ENCODE results near the gene DMRTB1.
"Not testable (repeated sequence)": the region's sequence is repeated elsewhere in the genome, so short reads cannot be mapped to it uniquely, and the experiment has no call there.

The DMRTB1 gene

DNA sequence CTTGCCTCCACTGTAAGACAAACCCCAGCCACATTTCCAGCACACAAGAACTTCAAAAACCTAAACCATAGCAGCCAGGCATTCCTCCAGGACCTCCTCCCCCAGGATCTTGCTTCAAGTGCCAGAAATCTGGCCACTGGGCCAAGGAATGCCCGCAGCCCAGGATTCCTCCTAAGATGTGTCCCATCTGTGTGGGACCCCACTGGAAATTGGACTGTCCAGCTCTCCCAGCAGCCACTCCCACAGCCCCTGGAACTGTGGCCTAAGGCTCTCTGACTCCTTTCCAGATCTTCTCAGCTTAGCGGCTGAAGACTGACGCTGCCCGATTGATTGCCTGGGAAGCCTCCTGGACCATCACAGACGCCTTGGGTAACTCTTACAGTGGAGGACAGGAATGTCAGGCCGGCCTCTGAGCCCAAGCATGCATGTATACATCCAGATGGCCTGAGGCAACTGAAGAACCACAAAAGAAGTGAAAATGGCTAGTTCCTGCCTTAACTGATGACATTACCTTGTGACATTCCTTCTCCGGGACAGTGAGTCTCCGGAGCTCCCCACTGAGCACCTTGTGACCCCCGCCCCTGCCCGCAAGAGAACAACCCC, 24.7 kb upstream of the DMRTB1 start:
- not testable (repeated sequence) for DNase-seq (ENCODE audit: low read depth in 3 of 3, low spot score in 1 of 3)

- DNase-seq (ENCODE audit: low read depth in 3 of 3, low spot score in 1 of 3), result no peak
These were observed 24.0 kb upstream of the DMRTB1 start for GRCh38 chr1:53435151-53435550.

- no peak for DNase-seq (ENCODE audit: low read depth in 3 of 3, low spot score in 1 of 3)
These were observed 20.5 kb upstream of the DMRTB1 start for GRCh38 chr1:53438427-53439336.

DNA sequence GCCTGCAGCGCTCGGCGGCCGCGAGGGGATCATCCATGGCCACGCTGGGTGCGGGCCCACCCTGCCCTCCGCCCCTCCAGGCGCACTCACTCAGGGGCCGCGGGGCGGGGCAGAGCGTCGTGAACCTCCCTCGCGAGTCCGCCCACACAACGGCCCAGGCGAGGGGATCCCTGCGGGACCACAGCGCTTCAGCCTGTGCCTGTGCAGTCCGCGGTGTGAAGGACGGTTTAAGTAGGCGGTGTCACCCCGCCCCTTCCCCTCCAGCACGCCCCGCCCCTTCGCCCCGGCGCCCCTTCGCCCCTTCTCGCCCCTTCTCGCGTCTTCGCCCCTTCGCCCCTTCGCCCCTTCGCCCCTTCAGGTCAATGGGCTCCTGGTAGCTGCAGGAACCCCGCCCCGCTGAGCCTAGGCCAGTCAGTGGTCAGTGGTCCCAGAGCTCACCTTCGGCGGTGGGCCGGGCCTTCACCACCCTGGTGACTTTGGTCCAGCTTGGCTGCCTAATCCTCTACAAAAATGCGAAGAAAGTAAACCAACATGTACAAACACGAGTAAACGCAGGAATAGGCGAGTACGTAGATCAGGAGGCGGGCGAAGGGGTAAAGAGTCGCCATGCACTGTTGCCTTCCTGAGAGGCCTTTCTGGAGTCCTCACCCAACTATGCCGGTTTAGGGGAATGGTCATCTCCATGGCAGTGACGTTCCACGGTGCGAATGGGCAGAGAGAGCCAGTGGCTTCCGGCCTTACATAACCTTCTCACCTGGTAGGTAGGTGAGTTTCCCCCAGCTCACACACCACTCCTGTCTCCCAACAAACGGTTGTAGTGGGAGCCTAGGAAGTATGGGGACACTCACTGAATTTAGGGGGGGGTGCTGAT, 19.6 kb upstream of the DMRTB1 start:
- DNase-seq (ENCODE audit: low read depth in 3 of 3, low spot score in 1 of 3), result no peak

DNA sequence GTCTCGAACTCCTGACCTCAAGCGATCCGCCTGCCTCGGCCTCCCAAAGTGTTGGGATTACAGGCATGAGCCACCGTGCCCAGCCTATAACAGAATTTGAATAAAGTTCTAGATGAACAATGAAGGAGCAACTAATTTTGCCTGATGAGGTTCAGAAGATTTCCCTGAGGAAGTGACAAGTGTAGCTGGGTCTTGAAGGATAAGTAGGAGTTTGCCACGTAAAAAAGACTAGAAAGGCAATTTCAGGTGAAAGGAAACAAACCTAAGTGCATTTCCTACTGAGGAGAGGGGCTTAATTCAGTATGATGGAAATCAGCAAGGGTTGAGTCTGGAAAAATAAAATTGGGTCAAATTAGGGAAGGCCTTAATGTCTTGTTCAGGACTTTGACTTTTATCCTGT, 18.6 kb upstream of the DMRTB1 start:
- DNase-seq (ENCODE audit: low read depth in 3 of 3, low spot score in 1 of 3), result no peak

DNA sequence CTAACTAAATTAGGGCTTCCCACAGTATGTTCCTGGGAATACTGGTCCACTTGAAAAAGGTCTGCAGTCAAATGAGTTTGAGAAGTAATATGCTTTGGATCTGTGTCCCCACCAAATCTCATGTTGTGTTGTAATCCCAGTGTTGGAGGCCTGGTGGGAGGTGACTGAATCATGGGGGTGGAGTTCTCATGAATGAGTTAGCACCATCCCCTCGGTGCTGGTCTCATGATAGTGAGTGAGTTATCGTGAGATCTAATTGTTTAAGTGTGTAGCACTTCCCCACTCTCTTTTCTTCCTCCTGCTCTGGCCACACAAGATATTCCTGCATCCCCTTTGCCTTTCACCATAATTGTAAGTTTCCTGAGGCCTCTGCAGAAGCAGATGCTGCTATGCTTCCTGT, 16.9 kb upstream of the DMRTB1 start:
- no peak for DNase-seq (ENCODE audit: low read depth in 3 of 3, low spot score in 1 of 3)

- no peak for DNase-seq (ENCODE audit: low read depth in 3 of 3, low spot score in 1 of 3)
These were observed 13.1 kb upstream of the DMRTB1 start for GRCh38 chr1:53446051-53446450.

DNA sequence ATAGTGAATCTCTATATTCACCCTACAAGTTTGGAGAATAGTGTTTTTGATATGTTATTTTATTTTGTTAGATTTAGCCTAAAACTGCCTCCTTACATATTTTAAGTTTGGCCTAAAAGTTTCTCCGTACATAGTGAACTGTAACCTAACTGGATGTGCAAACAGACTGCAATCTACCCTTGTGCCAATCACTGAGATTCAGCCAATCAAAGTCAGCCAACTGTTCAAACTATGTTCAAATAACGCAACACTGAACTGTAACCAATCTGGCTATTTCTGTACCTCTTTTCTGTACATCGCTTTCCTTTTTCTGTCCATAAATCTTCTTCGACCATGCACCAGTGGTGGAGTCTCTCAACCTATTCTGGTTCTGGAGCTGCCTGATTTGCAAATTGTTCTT, 11.8 kb upstream of the DMRTB1 start:
- no peak for DNase-seq (ENCODE audit: low read depth in 3 of 3, low spot score in 1 of 3)

GRCh38 chr1:53448241-53448841, 10.9 kb upstream of the DMRTB1 start:
- no peak for DNase-seq (ENCODE audit: low read depth in 3 of 3, low spot score in 1 of 3)

DNA sequence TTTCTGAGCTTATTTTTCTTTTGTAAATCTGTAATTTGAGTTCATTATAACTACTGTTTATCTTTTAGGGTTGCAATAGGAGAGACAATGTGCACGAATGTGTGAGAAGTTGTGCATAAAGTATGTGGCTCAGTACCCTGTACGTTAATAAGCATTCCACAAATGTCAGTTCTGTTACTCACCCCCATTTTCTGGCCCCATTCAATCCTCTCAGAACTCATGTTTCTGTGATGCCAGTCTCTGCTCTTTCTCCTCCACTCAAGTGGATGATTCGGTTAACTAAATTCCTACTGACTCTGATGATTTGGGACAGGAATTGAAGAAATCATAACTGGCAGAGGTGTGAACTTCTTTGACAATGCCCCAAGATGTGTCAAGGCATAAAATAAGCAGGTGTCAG, 10.2 kb upstream of the DMRTB1 start:
- no peak for DNase-seq (ENCODE audit: low read depth in 3 of 3, low spot score in 1 of 3)

GRCh38 chr1:53449693-53450092, 9.5 kb upstream of the DMRTB1 start:
- no peak for DNase-seq (ENCODE audit: low read depth in 3 of 3, low spot score in 1 of 3)

DNA sequence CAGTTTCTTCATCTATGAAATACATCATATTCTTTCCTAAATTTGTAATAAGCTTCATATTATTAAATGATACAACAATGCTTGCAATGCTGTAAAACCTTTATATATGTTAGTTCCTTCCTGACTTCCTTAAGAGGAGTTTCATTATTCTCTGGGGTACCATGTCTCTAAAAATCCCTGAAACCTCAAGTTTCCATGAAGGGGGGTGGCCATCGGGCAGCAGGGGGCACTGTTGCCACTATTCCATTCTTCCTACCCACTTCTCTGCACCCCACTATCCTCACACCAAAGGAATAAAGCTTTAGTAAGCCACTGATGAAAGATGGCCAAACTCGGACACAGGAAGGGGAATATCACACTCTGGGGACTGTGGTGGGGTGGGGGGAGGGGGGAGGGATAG, 9.0 kb upstream of the DMRTB1 start:
- no peak for DNase-seq (ENCODE audit: low read depth in 3 of 3, low spot score in 1 of 3)

GRCh38 chr1:53454019-53454418, 5.2 kb upstream of the DMRTB1 start:
- no peak for DNase-seq (ENCODE audit: low read depth in 3 of 3, low spot score in 1 of 3)

DNA sequence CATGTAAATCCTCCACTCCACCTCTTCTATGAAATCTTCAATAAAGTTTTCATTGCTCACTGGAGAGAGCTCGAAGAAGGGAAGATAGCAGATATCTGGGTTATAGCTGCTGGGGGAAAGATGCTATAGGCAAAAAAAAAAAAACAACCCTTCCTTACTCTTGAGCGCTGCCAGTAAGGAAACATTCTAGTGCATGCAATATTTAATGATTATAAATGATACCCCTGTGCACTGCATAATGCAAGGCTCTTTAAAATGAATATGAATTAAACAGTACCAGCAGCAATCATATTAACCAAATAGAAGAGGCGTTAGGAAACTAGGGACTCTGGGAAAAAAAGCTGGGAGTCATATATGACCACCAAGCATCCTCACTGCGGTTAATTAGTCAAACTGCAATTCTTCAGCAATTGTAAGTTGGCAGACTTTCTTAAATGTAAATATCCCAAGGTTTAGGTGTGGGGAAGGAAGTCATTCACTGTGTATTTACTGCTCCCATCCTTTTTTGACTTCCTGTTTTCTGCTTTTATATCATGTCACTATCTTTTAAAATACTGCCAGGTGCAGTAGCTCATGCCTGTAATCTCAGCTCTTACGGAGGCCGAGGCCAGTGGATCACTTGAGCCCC, 3.7 kb upstream of the DMRTB1 start:
- DNase-seq (ENCODE audit: low read depth in 3 of 3, low spot score in 1 of 3), result no peak

GRCh38 chr1:53458634-53459033, 565 bp upstream of the DMRTB1 start:
- no peak for DNase-seq (ENCODE audit: low read depth in 3 of 3, low spot score in 1 of 3)

- no peak for DNase-seq (ENCODE audit: low read depth in 3 of 3, low spot score in 1 of 3)
These were observed 1.0 kb downstream of the DMRTB1 start for GRCh38 chr1:53460211-53460634.

DNA sequence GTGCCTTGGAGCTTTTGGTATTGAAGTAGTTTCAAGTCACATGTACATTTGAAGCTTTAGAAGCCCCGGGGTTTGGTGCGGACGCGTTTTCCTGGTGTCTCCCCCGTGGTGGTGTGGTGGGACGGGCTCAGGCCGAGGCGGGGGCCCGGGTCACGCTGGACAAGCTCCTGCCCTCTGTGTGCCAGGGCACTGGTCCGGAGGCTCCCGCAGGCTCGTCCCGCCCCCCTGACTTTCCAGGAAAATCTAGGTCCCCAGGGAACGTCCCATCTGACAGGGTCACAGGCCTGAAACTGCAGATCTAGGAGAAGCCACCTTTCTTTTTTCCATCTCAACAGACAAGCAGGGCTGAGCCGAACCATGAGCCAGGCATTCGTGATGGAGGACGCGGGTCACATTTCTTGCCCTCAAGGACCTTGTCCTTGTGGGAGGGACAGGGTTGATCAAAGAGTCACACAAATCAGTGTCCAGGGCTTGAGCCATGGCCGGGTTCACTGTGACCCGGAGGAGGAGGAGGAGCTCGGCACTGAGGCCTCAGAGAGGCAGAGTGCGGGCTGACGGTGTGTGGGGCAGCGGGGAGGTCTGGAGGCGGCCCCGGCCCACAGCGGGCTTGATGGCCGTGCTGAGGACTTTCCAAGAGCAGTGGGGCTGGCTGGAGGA, 1.6 kb downstream of the DMRTB1 start:
- DNase-seq (ENCODE audit: low read depth in 3 of 3, low spot score in 1 of 3), result no peak

- no peak for DNase-seq (ENCODE audit: low read depth in 3 of 3, low spot score in 1 of 3)
These were observed 2.3 kb downstream of the DMRTB1 start for GRCh38 chr1:53461323-53462044.

DNA sequence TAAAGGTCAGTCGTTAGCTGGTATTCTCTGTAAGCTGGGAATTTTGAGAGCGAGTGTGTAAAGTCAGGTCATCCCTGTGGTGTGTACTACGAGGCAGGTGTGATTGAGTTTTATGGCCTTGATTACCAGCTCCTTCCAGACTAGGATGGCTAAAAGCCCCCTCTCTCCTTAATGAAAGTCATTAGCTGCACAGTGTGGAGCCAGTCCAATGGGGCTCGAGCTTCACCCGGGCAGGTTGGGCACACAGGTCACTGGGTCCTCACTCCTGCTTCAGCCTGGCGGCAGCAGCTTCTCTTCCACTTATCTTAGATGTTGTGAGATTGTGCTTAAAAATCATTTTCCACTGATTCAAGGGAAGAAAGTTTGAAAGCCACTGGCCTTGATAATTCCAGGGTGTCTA, 3.0 kb downstream of the DMRTB1 start:
- DNase-seq (ENCODE audit: low read depth in 3 of 3, low spot score in 1 of 3), result no peak
